GM23338 (cell line): Measurements from ENCODE around the gene FLT3. TPM values are rescaled to one million over a fixed set of nuclear protein-coding genes. Genes with fewer than 3 reads are reported as not detected.
A peak's percentile ranks its signal among the peaks of the same experiment; 100 is the strongest.

Source experiments
- ATAC-seq: fragments of 200-7000 bp; cut with Tn5 transposase; 3 replicates; pipeline ENCODE4 v1.9.1; 2020
- DNase-seq: peaks from one replicate; pipeline ENCODE4 v3.0.0-alpha.2; 2015; ENCODE audit warnings: low spot score
- H2AFZ ChIP-seq: fragments of 200-600 bp; sonication (generic); 2 replicates; pipeline ENCODE4 v1.8.0; 2016; ENCODE audit warnings: antibody characterized with exemption, mild to moderate bottlenecking, moderate library complexity
- H3F3A ChIP-seq: fragments of 200-600 bp; sonication (generic); replicated peaks from 2 replicates; pipeline ENCODE4 v1.8.0; 2017; ENCODE audit warnings: antibody characterized with exemption, mixed run types, low read depth
- H3K27ac ChIP-seq: fragments of 200-600 bp; sonication (generic); 2 replicates; pipeline ENCODE4 v1.6.1; 2016; ENCODE audit warnings: low read depth
- H3K27me3 ChIP-seq: fragments of 200-600 bp; sonication (generic); 2 replicates; pipeline ENCODE4 v1.8.0; 2016; ENCODE audit warnings: mild to moderate bottlenecking, mixed run types, moderate library complexity; ENCODE audit not compliant: insufficient read depth
- H3K36me3 ChIP-seq: fragments of 200-600 bp; sonication (generic); 2 replicates; pipeline ENCODE4 v1.8.0; 2016; ENCODE audit warnings: mild to moderate bottlenecking; ENCODE audit not compliant: insufficient read depth
- H3K4me1 ChIP-seq: fragments of 200-600 bp; sonication (generic); 2 replicates; pipeline ENCODE4 v1.8.0; 2016; ENCODE audit warnings: mild to moderate bottlenecking, moderate library complexity; ENCODE audit not compliant: insufficient read depth
- H3K4me2 ChIP-seq: fragments of 200-600 bp; sonication (generic); 2 replicates; pipeline ENCODE4 v1.7.1; 2017; ENCODE audit warnings: mixed run types
- H3K4me3 ChIP-seq: fragments of 200-600 bp; sonication (generic); 2 replicates; pipeline ENCODE4 v1.6.1; 2016; ENCODE audit warnings: mixed run types
- H3K79me2 ChIP-seq: fragments of 200-600 bp; sonication (generic); replicated peaks from 2 replicates; pipeline ENCODE4 v1.8.0; 2017; ENCODE audit warnings: mild to moderate bottlenecking; ENCODE audit not compliant: insufficient read depth
- H3K9me2 ChIP-seq: fragments of 200-600 bp; sonication (generic); 2 replicates; pipeline ENCODE4 v1.8.0; 2017; ENCODE audit not compliant: insufficient read depth
- H4K20me1 ChIP-seq: fragments of 200-600 bp; sonication (generic); replicated peaks from 2 replicates; pipeline ENCODE4 v1.8.0; 2017; ENCODE audit warnings: mild to moderate bottlenecking; ENCODE audit not compliant: insufficient read depth
- H3K27ac Mint-ChIP-seq: 2 replicates; pipeline ENCODE4 v1.8.0; 2020; ENCODE audit warnings: inconsistent platforms, mild to moderate bottlenecking, moderate library complexity, mixed read lengths
- H3K27me3 Mint-ChIP-seq: 3 replicates; pipeline ENCODE4 v1.8.0; 2022; ENCODE audit warnings: low read depth, mild to moderate bottlenecking, moderate library complexity, mixed read lengths, inconsistent platforms; ENCODE audit not compliant: insufficient read depth, poor library complexity
- H3K36me3 Mint-ChIP-seq: 3 replicates; pipeline ENCODE4 v1.8.0; 2021; ENCODE audit warnings: low read depth, mild to moderate bottlenecking, inconsistent platforms, moderate library complexity, mixed read lengths
- H3K4me1 Mint-ChIP-seq: 3 replicates; pipeline ENCODE4 v1.8.0; 2020; ENCODE audit warnings: mild to moderate bottlenecking, inconsistent platforms, mixed read lengths
- H3K4me3 Mint-ChIP-seq: 3 replicates; pipeline ENCODE4 v1.8.0; 2021; ENCODE audit warnings: moderate library complexity, mild to moderate bottlenecking, inconsistent platforms, mixed read lengths
- H3K9me3 Mint-ChIP-seq: 3 replicates; pipeline ENCODE4 v1.8.0; 2020; ENCODE audit warnings: moderate library complexity, mild to moderate bottlenecking, inconsistent platforms, mixed read lengths
- CREB1 ChIP-seq: fragments of 250-450 bp; sonication (Bioruptor Pico); IDR thresholded peaks from 2 replicates; pipeline ENCODE4 v1.5.0; 2020; ENCODE audit warnings: low read depth, mild to moderate bottlenecking, moderate library complexity
- CTCF ChIP-seq, 2 experiments: fragments of 200-600 bp in 1 of 2; sonication (generic) in 1 of 2; conservative IDR thresholded peaks; 2 replicates each; pipeline versions ENCODE4 v1.5.1 to v1.6.1; 2016 to 2017; ENCODE audit warnings: antibody characterized with exemption in 2 of 2, low read depth in 2 of 2, mild to moderate bottlenecking in 2 of 2, moderate library complexity in 1 of 2
- ETS1 ChIP-seq: IDR thresholded peaks from 2 replicates; pipeline ENCODE4 v1.6.1; 2016; ENCODE audit warnings: antibody characterized with exemption
- EZH2 ChIP-seq: fragments of 200-600 bp; sonication (generic); IDR thresholded peaks from one replicate; pipeline ENCODE4 v1.8.0; 2017; ENCODE audit warnings: antibody characterized with exemption, mild to moderate bottlenecking, low read depth; ENCODE audit not compliant: unreplicated experiment
- JUNB ChIP-seq: IDR thresholded peaks from one replicate; pipeline ENCODE4 v1.6.1; 2016; ENCODE audit warnings: antibody characterized with exemption; ENCODE audit not compliant: unreplicated experiment
- NANOG ChIP-seq: IDR thresholded peaks from 2 replicates; pipeline ENCODE4 v1.6.1; 2016; ENCODE audit warnings: antibody characterized with exemption, borderline replicate concordance
- STAT1 ChIP-seq: IDR thresholded peaks from one replicate; pipeline ENCODE4 v1.6.1; 2016; ENCODE audit warnings: antibody characterized with exemption; ENCODE audit not compliant: unreplicated experiment
- ZNF331 ChIP-seq: fragments of 250-450 bp; sonication (Bioruptor Pico); IDR thresholded peaks from 2 replicates; pipeline ENCODE4 v1.5.0; 2020; ENCODE audit warnings: low read depth, mild to moderate bottlenecking, moderate library complexity
- polyA plus RNA-seq: library from polyadenylated mRNA; unstranded; fragments of >200 nt; fragmentation: Nextera tagmentation; extraction: Ambion mirVana; gene quantifications from 2 replicates; pipeline ENCODE4 v1.2.1, GENCODE V29; 2016
- total RNA-seq: library from RNA; depleted of rRNA; stranded (reverse); fragments of >200 nt; shearing (Covaris generic); gene quantifications from 2 replicates; pipeline ENCODE4 v1.2.3, GENCODE V29; 2014

Gene FLT3
- total and polyA plus RNA-seq, 2 experiments from 2014 or later: 0.17 to 0.44 TPM

GRCh38 chr13:27982361-27982760, 118.0 kb downstream of the FLT3 start:
- Histone ChIP-seq H4K20me1 (peaks cover 13% of the 10 kb centered on the region; the same call in 1 of the 2 replicates), H3K27me3 (peaks cover 82% of the 10 kb centered on the region), H3K27ac (no peak overlapping the region), H3F3A (peaks cover 24% of the 10 kb centered on the region), H3K79me2 (no peaks in the 10 kb centered on the region), H2AFZ (no peak overlapping the region), H3K4me1 (peaks cover 19% of the 10 kb centered on the region), H3K36me3 (no peaks in the 10 kb centered on the region), H3K4me2 (no peak overlapping the region), H3K9me2 (no peaks in the 10 kb centered on the region), H3K4me3 (no peak overlapping the region)
- TF ChIP-seq ZNF331 (CRISPR knock-in tag): no peak
- no peak for TF ChIP-seq ETS1
- TF ChIP-seq CTCF (conservative IDR thresholded peaks at IDR 0.05; ENCODE audit: low read depth in 2 of 2): no peak
- TF ChIP-seq EZH2: no peak
- TF ChIP-seq JUNB: no peak
- TF ChIP-seq CREB1 (CRISPR knock-in tag): no peak
- TF ChIP-seq NANOG: no peak
- TF ChIP-seq STAT1: no peak
- ATAC-seq (no peak), DNase-seq (no peak)
- Mint-ChIP-seq H3K27ac (no peak overlapping the region), H3K4me1 (peaks cover 22% of the 10 kb centered on the region), H3K36me3 (no peaks in the 10 kb centered on the region), H3K27me3 (peaks cover 87% of the 10 kb centered on the region), H3K9me3 (peaks cover 6% of the 10 kb centered on the region; the same call in 2 of the 3 replicates), H3K4me3 (no peak overlapping the region)

GRCh38 chr13:27981006-27981708, 119.2 kb downstream of the FLT3 start:
- Mint-ChIP-seq H3K36me3 (no peaks in the 10 kb centered on the region), H3K9me3 (peaks cover 6% of the 10 kb centered on the region; the same call in 2 of the 3 replicates), H3K4me1 (peaks cover 24% of the 10 kb centered on the region), H3K27me3 (peaks cover 88% of the 10 kb centered on the region), H3K4me3 (peak overlapping the region; percentile 40; the same call in 2 of the 3 replicates), H3K27ac (no peak overlapping the region)
- ATAC-seq: no peak
- Histone ChIP-seq H3K4me2 (no peak overlapping the region; the same call in 1 of the 2 replicates), H3K36me3 (no peaks in the 10 kb centered on the region), H2AFZ (no peak overlapping the region), H3K27ac (no peak overlapping the region), H3K4me3 (no peak overlapping the region), H3K4me1 (peaks cover 22% of the 10 kb centered on the region), H3K79me2 (no peaks in the 10 kb centered on the region), H3K9me2 (no peaks in the 10 kb centered on the region), H3F3A (peaks cover 31% of the 10 kb centered on the region), H3K27me3 (peaks cover 92% of the 10 kb centered on the region), H4K20me1 (peaks cover 20% of the 10 kb centered on the region; the same call in 1 of the 2 replicates)
- DNase-seq: no peak
- TF ChIP-seq STAT1: no peak
- TF ChIP-seq EZH2: peak; percentile 86
